CD14-positive monocyte (primary cell): ENCODE measurements around the gene LUC7L2. TPM values are rescaled to one million over a fixed set of nuclear protein-coding genes. Genes with fewer than 3 reads are reported as not detected.
"Not testable (repeated sequence)": the region's sequence is repeated elsewhere in the genome, so short reads cannot be mapped to it uniquely, and the experiment has no call there.

Experiments used
- DNase-seq, 3 donors: peaks; one replicate each; pipeline ENCODE4 v3.0.0-alpha.2; 2011 to 2022
- H2AFZ ChIP-seq: 2 replicates; pipeline ENCODE4 v1.6.0; 2012; ENCODE audit warnings: mild to moderate bottlenecking, low read depth, low read length, inconsistent platforms; ENCODE audit not compliant: insufficient read depth, poor library complexity, severe bottlenecking
- H3K27ac ChIP-seq, 2 donors: 1 replicate in 1 of 2; 2 replicates in 1 of 2; pipeline ENCODE4 v1.5.1; 2012 to 2013; ENCODE audit warnings: low read length in 2 of 2, control low read depth in 1 of 2, inconsistent platforms in 1 of 2, low read depth in 1 of 2, mild to moderate bottlenecking in 1 of 2
- H3K27me3 ChIP-seq, 2 donors: one replicate each; pipeline versions ENCODE4 v1.6.0 to v1.6.1; 2011 to 2013; ENCODE audit warnings: low read length in 2 of 2; ENCODE audit not compliant: control insufficient read depth in 2 of 2, insufficient read depth in 2 of 2
- H3K36me3 ChIP-seq, 2 donors: replicated peaks in 1 of 2; 1 replicate in 1 of 2; 2 replicates in 1 of 2; pipeline versions ENCODE4 v1.5.1 to v1.6.1; 2012 to 2013; ENCODE audit warnings: low read length in 2 of 2, control low read depth in 1 of 2, inconsistent platforms in 1 of 2, mild to moderate bottlenecking in 1 of 2; ENCODE audit not compliant: insufficient read depth in 2 of 2, control insufficient read depth in 1 of 2
- H3K4me1 ChIP-seq, 2 donors: 1 replicate in 1 of 2; 2 replicates in 1 of 2; pipeline versions ENCODE4 v1.5.1 to v1.6.1; 2012 to 2013; ENCODE audit warnings: low read length in 2 of 2, control low read depth in 1 of 2, inconsistent platforms in 1 of 2, mild to moderate bottlenecking in 1 of 2, moderate library complexity in 1 of 2; ENCODE audit not compliant: insufficient read depth in 2 of 2, control insufficient read depth in 1 of 2
- H3K4me2 ChIP-seq: replicated peaks from 2 replicates; pipeline ENCODE3; 2012; ENCODE audit warnings: low read length, moderate library complexity, mild to moderate bottlenecking; ENCODE audit not compliant: poor library complexity, severe bottlenecking; ENCODE audit errors: extremely low read depth
- H3K4me3 ChIP-seq, 3 experiments: fragments of 200-600 bp in 1 of 3; sonication (generic) in 1 of 3; replicated peaks in 1 of 3; 1 replicate in 2 of 3; 2 replicates in 1 of 3; pipeline ENCODE4 v1.5.1; 2011 to 2013; ENCODE audit warnings: low read length in 3 of 3, mild to moderate bottlenecking in 3 of 3, control low read depth in 2 of 3, low read depth in 2 of 3, inconsistent platforms in 1 of 3, moderate library complexity in 1 of 3
- H3K79me2 ChIP-seq: 2 replicates; pipeline ENCODE4 v1.6.0; 2012; ENCODE audit warnings: mild to moderate bottlenecking, control low read depth, inconsistent platforms, low read length, moderate library complexity; ENCODE audit not compliant: insufficient read depth
- H3K9ac ChIP-seq: 2 replicates; pipeline ENCODE4 v1.6.0; 2017; ENCODE audit warnings: low read length, mild to moderate bottlenecking; ENCODE audit not compliant: insufficient read depth, poor library complexity, severe bottlenecking
- H3K9me3 ChIP-seq, 2 donors: replicated peaks in 1 of 2; 1 replicate in 1 of 2; 2 replicates in 1 of 2; pipeline versions ENCODE4 v1.5.1 to v1.6.1; 2012 to 2013; ENCODE audit warnings: low read length in 2 of 2, control low read depth in 1 of 2; ENCODE audit not compliant: control insufficient read depth in 1 of 2, insufficient read depth in 1 of 2
- H4K20me1 ChIP-seq: 2 replicates; pipeline ENCODE4 v1.6.0; 2012; ENCODE audit warnings: mild to moderate bottlenecking, low read length, control low read depth, moderate library complexity; ENCODE audit not compliant: insufficient read depth
- H3K27ac Mint-ChIP-seq, 7 donors: one replicate each; pipeline ENCODE4 v1.8.0; 2020; ENCODE audit warnings: mild to moderate bottlenecking in 7 of 7, mixed read lengths in 7 of 7, moderate library complexity in 6 of 7, inconsistent platforms in 2 of 7
- H3K27me3 Mint-ChIP-seq, 3 donors: one replicate each; pipeline ENCODE4 v1.8.0; 2021 to 2022; ENCODE audit warnings: low read depth in 3 of 3, mild to moderate bottlenecking in 3 of 3, mixed read lengths in 3 of 3, moderate library complexity in 3 of 3, inconsistent platforms in 1 of 3
- H3K36me3 Mint-ChIP-seq, 2 donors: one replicate each; pipeline ENCODE4 v1.8.0; 2020; ENCODE audit warnings: mixed read lengths in 2 of 2, inconsistent platforms in 1 of 2, mild to moderate bottlenecking in 1 of 2
- H3K4me1 Mint-ChIP-seq: one replicate; pipeline ENCODE4 v1.8.0; 2020; ENCODE audit warnings: mild to moderate bottlenecking, mixed read lengths
- H3K4me3 Mint-ChIP-seq, 2 donors: one replicate each; pipeline ENCODE4 v1.8.0; 2020; ENCODE audit warnings: mild to moderate bottlenecking in 2 of 2, mixed read lengths in 2 of 2, moderate library complexity in 1 of 2
- H3K9me3 Mint-ChIP-seq, 7 donors: one replicate each; pipeline ENCODE4 v1.8.0; 2020 to 2022; ENCODE audit warnings: mixed read lengths in 7 of 7, mild to moderate bottlenecking in 6 of 7, moderate library complexity in 6 of 7, inconsistent platforms in 2 of 7
- CTCF ChIP-seq: fragments of 200-600 bp; IDR thresholded peaks from one replicate; pipeline ENCODE4 v1.8.0; 2022; ENCODE audit warnings: antibody characterized with exemption, mild to moderate bottlenecking
- WGBS: methylation state at CpG from one replicate; pipeline ENCODE4 v1.1.5; 2013; ENCODE audit warnings: missing lambda C conversion rate; ENCODE audit not compliant: insufficient coverage; 5-methylcytosine and 5-hydroxymethylcytosine counted together
- intact Hi-C, 2 donors: fragments of 100-400 bp; cut with micrococcal nuclease; formaldehyde crosslinking; loops; one replicate each; pipeline versions ENCODE4 v1.15.0 to v1.15.1; 2023
- polyA plus RNA-seq, 3 donors: library from polyadenylated mRNA; depleted of rRNA in 1 of 3; unstranded in 2 of 3; stranded (reverse) in 1 of 3; fragments of 300-500 nt in 2 of 3; fragments of >200 nt in 1 of 3; fragmentation: Illumina TruSeq in 2 of 3; gene quantifications; 1 replicate in 2 of 3; 2 replicates in 1 of 3; pipeline ENCODE4 v1.2.3, GENCODE V29; 2012 to 2021

LUC7L2 gene
- polyA plus RNA-seq, 3 donors, result 24.7 to 54.5 (median 26.8) TPM

- no peaks in the 10 kb centered on the region for H3K27me3 ChIP-seq
- no peaks in the 10 kb centered on the region for H3K4me1 Mint-ChIP-seq
- no peak overlapping the region for H3K27ac ChIP-seq
- no CpG with 5 or more reads among the region's 1 CpG for WGBS
- no peak overlapping the region for H3K27ac Mint-ChIP-seq
- no peaks in the 10 kb centered on the region for H3K4me1 ChIP-seq
- H3K36me3 Mint-ChIP-seq, result peaks cover 71 to 91% of the 10 kb centered on the region in 2 donors
- peaks cover 8% of the 10 kb centered on the region for H3K79me2 ChIP-seq
- no peak overlapping the region for H2AFZ ChIP-seq
- H3K9me3 ChIP-seq, result no peaks in the 10 kb centered on the region
- no peak overlapping the region for H3K9ac ChIP-seq
- DNase-seq, result no peak
- H3K4me3 Mint-ChIP-seq, result no peak overlapping the region
- no peaks in the 10 kb centered on the region for H3K9me3 Mint-ChIP-seq
- no peak for TF ChIP-seq CTCF
- intact Hi-C loops, result no loop called here
- H3K36me3 ChIP-seq, result peaks cover 87 to 98% of the 10 kb centered on the region in 2 donors
- no peaks in the 10 kb centered on the region for H3K27me3 Mint-ChIP-seq
- H4K20me1 ChIP-seq, result peaks cover 3% of the 10 kb centered on the region
- H3K4me2 ChIP-seq, result no peak overlapping the region
- H3K4me3 ChIP-seq, result no peak overlapping the region
These were observed 47.9 kb downstream of the LUC7L2 start for GRCh38 chr7:139407555-139407954.

- intact Hi-C loops, H3K27ac ChIP-seq, H3K79me2 ChIP-seq, H3K9me3 Mint-ChIP-seq, H3K27me3 ChIP-seq, H3K4me1 Mint-ChIP-seq, H3K9me3 ChIP-seq, H2AFZ ChIP-seq, H3K4me3 Mint-ChIP-seq, H3K4me3 ChIP-seq, H3K4me1 ChIP-seq, H3K9ac ChIP-seq, H3K27me3 Mint-ChIP-seq, H3K4me2 ChIP-seq, DNase-seq: not testable (repeated sequence)
- peak overlapping the region in 3 of 7 donors; percentile 57 to 79 (median 63) for H3K27ac Mint-ChIP-seq
- H3K36me3 Mint-ChIP-seq, result peaks cover 82 to 90% of the 10 kb centered on the region in 2 donors
- WGBS, result 100% methylated on average over 4 of the region's 6 CpGs
- H3K36me3 ChIP-seq, result peaks cover 92 to 98% of the 10 kb centered on the region in 2 donors
- H4K20me1 ChIP-seq, result peaks cover 13% of the 10 kb centered on the region
These were observed 55.2 kb downstream of the LUC7L2 start for GRCh38 chr7:139414743-139415402.
